GM12878 (cell line): ENCODE results near the gene NUDT22. TPM values are rescaled to one million over a fixed set of nuclear protein-coding genes. Genes with fewer than 3 reads are reported as not detected.
A peak's percentile ranks its signal among the peaks of the same experiment; 100 is the strongest.

Experiments
- ATAC-seq: fragments of 200-7000 bp; cut with Tn5 transposase; 3 replicates; pipeline ENCODE4 v1.9.1; 2020; ENCODE audit warnings: mild to moderate bottlenecking, moderate library complexity
- BruUV-seq: library from RNA; stranded (reverse); fragments of 400-500 nt; replicated peaks from 2 replicates; lab custom pipeline; 2021; lab: Mats Ljungman, UMichigan
- CTCF ChIA-PET: fragments of 300-600 bp; sonication (Branson Sonifier 250); formaldehyde crosslinking; extraction: SDS; loops from one replicate; lab custom pipeline; 2021; ENCODE audit warnings: inconsistent platforms; lab: Yijun Ruan, JAX
- POLR2A ChIA-PET: fragments of 350-600 bp; formaldehyde crosslinking; extraction: SDS; loops from one replicate; lab custom pipeline; 2021; ENCODE audit warnings: inconsistent platforms; lab: Charles Lee
- RAD21 ChIA-PET: fragments of 300-600 bp; sonication (Branson Sonifier 250); formaldehyde crosslinking; loops from one replicate; lab custom pipeline; 2023; ENCODE audit warnings: antibody characterized with exemption; ENCODE audit not compliant: unreplicated experiment; lab: Charles Lee
- SMC1A ChIA-PET: fragments of 300-600 bp; sonication (Branson Sonifier 250); formaldehyde crosslinking; loops from one replicate; lab custom pipeline; 2023; ENCODE audit not compliant: unreplicated experiment, uncharacterized antibody; lab: Charles Lee
- DNase-seq: peaks from one replicate; pipeline ENCODE4 v3.0.0-alpha.2; 2011; ENCODE audit warnings: low read depth, low spot score
- FAIRE-seq: peaks from 3 replicates; lab custom pipeline; 2011; peaks lifted over from hg19 to GRCh38; lab: Jason Lieb, UNC
- H2AFZ ChIP-seq: 2 replicates; pipeline ENCODE4 v1.6.0; 2011; ENCODE audit warnings: low read depth, low read length, control low read depth; ENCODE audit not compliant: control insufficient read depth
- H3K27ac ChIP-seq: 2 replicates; pipeline ENCODE4 v1.5.1; 2011; ENCODE audit warnings: control low read depth; ENCODE audit not compliant: control insufficient read depth, insufficient read depth
- H3K27me3 ChIP-seq, 2 experiments: replicated peaks in 1 of 2; 2 replicates each; pipeline versions ENCODE4 v1.6.0 to v1.6.1; 2011; ENCODE audit warnings: low read length in 1 of 2; ENCODE audit not compliant: control insufficient read depth in 2 of 2, insufficient read depth in 2 of 2
- H3K36me3 ChIP-seq, 2 experiments: 2 replicates each; pipeline ENCODE4 v1.5.1; 2011; ENCODE audit warnings: low read length in 1 of 2; ENCODE audit not compliant: control insufficient read depth in 2 of 2, insufficient read depth in 2 of 2
- H3K4me1 ChIP-seq: 2 replicates; pipeline ENCODE4 v1.6.1; 2011; ENCODE audit warnings: mild to moderate bottlenecking, low read length, moderate library complexity, mixed read lengths; ENCODE audit not compliant: control insufficient read depth, insufficient read depth
- H3K4me2 ChIP-seq: 2 replicates; pipeline ENCODE4 v1.6.0; 2011; ENCODE audit warnings: control low read depth; ENCODE audit not compliant: control insufficient read depth, insufficient read depth
- H3K4me3 ChIP-seq: fragments of 200-600 bp; sonication (generic); 2 replicates; pipeline ENCODE4 v1.5.1; 2016
- H3K79me2 ChIP-seq: 2 replicates; pipeline ENCODE4 v1.6.0; 2011; ENCODE audit warnings: low read length; ENCODE audit not compliant: control insufficient read depth, insufficient read depth
- H3K9ac ChIP-seq: 2 replicates; pipeline ENCODE4 v1.8.0; 2011; ENCODE audit warnings: low read length, control low read depth, mixed read lengths; ENCODE audit not compliant: control insufficient read depth, insufficient read depth
- H3K9me3 ChIP-seq: replicated peaks from 3 replicates; pipeline ENCODE4 v1.5.1; 2011; ENCODE audit warnings: mild to moderate bottlenecking, low read length; ENCODE audit not compliant: control insufficient read depth, insufficient read depth
- H4K20me1 ChIP-seq: 2 replicates; pipeline ENCODE4 v1.6.0; 2011; ENCODE audit not compliant: control insufficient read depth, insufficient read depth
- CBFB ChIP-seq: IDR thresholded peaks from 2 replicates; pipeline ENCODE4 v1.6.1; 2016; ENCODE audit warnings: antibody characterized with exemption, low read depth
- CHD2 ChIP-seq: IDR thresholded peaks from 2 replicates; pipeline ENCODE4 v1.6.1; 2011; ENCODE audit warnings: low read depth, low read length, improper control_type of control experiment, borderline replicate concordance
- EED ChIP-seq: sonication (generic); IDR thresholded peaks from 2 replicates; pipeline ENCODE4 v1.6.1; 2016; ENCODE audit warnings: antibody characterized with exemption, low read depth
- HDAC2 ChIP-seq: fragments of 200-600 bp; sonication (generic); IDR thresholded peaks from 2 replicates; pipeline ENCODE4 v1.6.1; 2017
- JUND ChIP-seq: IDR thresholded peaks from 2 replicates; pipeline ENCODE4 v1.6.1; 2012; ENCODE audit warnings: low read depth, mild to moderate bottlenecking, low read length, improper control_type of control experiment, moderate library complexity
- KDM1A ChIP-seq: fragments of 200-600 bp; sonication (generic); IDR thresholded peaks from 2 replicates; pipeline ENCODE4 v1.6.1; 2016; ENCODE audit warnings: borderline replicate concordance
- NBN ChIP-seq: fragments of 450-650 bp; IDR thresholded peaks from 2 replicates; pipeline ENCODE4 v1.6.1; 2016
- NFIC ChIP-seq: IDR thresholded peaks from 2 replicates; pipeline ENCODE4 v1.6.1; 2012; ENCODE audit warnings: low read depth, mild to moderate bottlenecking, inconsistent platforms, low read length, moderate library complexity
- PAX8 ChIP-seq: fragments of 450-650 bp; IDR thresholded peaks from 2 replicates; pipeline ENCODE4 v1.6.1; 2017; ENCODE audit warnings: mild to moderate bottlenecking, moderate library complexity
- SIX5 ChIP-seq: IDR thresholded peaks from 2 replicates; pipeline ENCODE4 v1.6.1; 2011; ENCODE audit warnings: mild to moderate bottlenecking, low read depth, low read length, moderate library complexity; ENCODE audit not compliant: severe bottlenecking
- SUZ12 ChIP-seq: fragments of 200-600 bp; sonication (generic); IDR thresholded peaks from one replicate; pipeline ENCODE4 v1.6.1; 2018; ENCODE audit warnings: antibody characterized with exemption, mild to moderate bottlenecking; ENCODE audit not compliant: unreplicated experiment
- TARDBP ChIP-seq: IDR thresholded peaks from 2 replicates; pipeline ENCODE4 v1.6.1; 2016; ENCODE audit warnings: borderline replicate concordance
- TBL1XR1 ChIP-seq: IDR thresholded peaks from 2 replicates; pipeline ENCODE4 v1.6.1; 2012; ENCODE audit warnings: low read depth, low read length, improper control_type of control experiment
- YY1 ChIP-seq: IDR thresholded peaks from 2 replicates; pipeline ENCODE4 v1.6.1; 2011; ENCODE audit warnings: low read depth, mild to moderate bottlenecking, low read length
- ZNF207 ChIP-seq: fragments of 450-650 bp; IDR thresholded peaks from 2 replicates; pipeline ENCODE4 v1.6.1; 2014; ENCODE audit warnings: antibody characterized with exemption, mild to moderate bottlenecking, borderline replicate concordance
- ZNF24 ChIP-seq: fragments of 450-650 bp; IDR thresholded peaks from 2 replicates; pipeline ENCODE4 v1.6.1; 2017; ENCODE audit warnings: antibody characterized with exemption, mild to moderate bottlenecking
- ZNF384 ChIP-seq: IDR thresholded peaks from 2 replicates; pipeline ENCODE4 v1.6.1; 2012; ENCODE audit warnings: low read depth, mild to moderate bottlenecking, low read length, improper control_type of control experiment, borderline replicate concordance
- WGBS: methylation state at CpG from one replicate; pipeline ENCODE4 v1.1.6; 2016; ENCODE audit warnings: low lambda C conversion rate; ENCODE audit not compliant: insufficient replicate concordance, insufficient coverage; ENCODE audit errors: missing lambda C conversion rate; 5-methylcytosine and 5-hydroxymethylcytosine counted together
- in situ Hi-C: fragments of 300-500 bp; cut with MboI; formaldehyde crosslinking; loops from 9 replicates; pipeline ENCODE4 v1.14.3; 2018; ENCODE audit warnings: mixed read lengths
- intact Hi-C: fragments of 100-400 bp; cut with micrococcal nuclease; formaldehyde crosslinking; loops from one replicate; pipeline ENCODE4 v1.14.2; 2022; ENCODE audit not compliant: unreplicated experiment
- polyA plus RNA-seq, 11 experiments: library from polyadenylated mRNA; depleted of rRNA in 4 of 11; unstranded in 6 of 11; stranded (reverse) in 5 of 11; fragments of >200 nt; fragmentation: Nextera tagmentation in 4 of 11; fragmentation: Illumina TruSeq in 1 of 11; extraction: Ambion mirVana in 4 of 11; extraction: Trizol in 1 of 11; gene quantifications; 1 replicate in 1 of 11; 2 replicates in 10 of 11; pipeline versions ENCODE4 v1.2.1 to v1.2.3, GENCODE V29; 2011 to 2016; ENCODE audit warnings: inconsistent platforms in 2 of 11, missing spikeins in 2 of 11, low read depth in 1 of 11
- total RNA-seq, 4 experiments: library from RNA; depleted of rRNA in 3 of 4; stranded (reverse); fragments of >200 nt in 3 of 4; fragmentation: Illumina TruSeq in 1 of 4; extraction: Trizol in 1 of 4; gene quantifications; 2 replicates each; pipeline versions ENCODE4 v1.2.1 to v1.2.3, GENCODE V29; 2013 to 2021
- TF ChIP-seq, protein P1 (sequence below): fragments of 450-650 bp; IDR thresholded peaks from 2 replicates; pipeline ENCODE4 v1.6.1; 2016; ENCODE audit warnings: mild to moderate bottlenecking, moderate library complexity, borderline replicate concordance
- TF ChIP-seq, protein P2 (sequence below): IDR thresholded peaks from 2 replicates; pipeline ENCODE4 v1.6.1; 2012; ENCODE audit warnings: low read depth, low read length, improper control_type of control experiment
- TF ChIP-seq, protein P3 (sequence below): fragments of 450-650 bp; IDR thresholded peaks from 2 replicates; pipeline ENCODE4 v1.6.1; 2016; ENCODE audit warnings: mild to moderate bottlenecking

The NUDT22 gene
- total and polyA plus RNA-seq, 10 of the 15 experiments (the other 5 are each of a cell fraction or from before 2014, with no cell fraction given), result 6.7 to 115 (median 64.7) TPM

DNA sequence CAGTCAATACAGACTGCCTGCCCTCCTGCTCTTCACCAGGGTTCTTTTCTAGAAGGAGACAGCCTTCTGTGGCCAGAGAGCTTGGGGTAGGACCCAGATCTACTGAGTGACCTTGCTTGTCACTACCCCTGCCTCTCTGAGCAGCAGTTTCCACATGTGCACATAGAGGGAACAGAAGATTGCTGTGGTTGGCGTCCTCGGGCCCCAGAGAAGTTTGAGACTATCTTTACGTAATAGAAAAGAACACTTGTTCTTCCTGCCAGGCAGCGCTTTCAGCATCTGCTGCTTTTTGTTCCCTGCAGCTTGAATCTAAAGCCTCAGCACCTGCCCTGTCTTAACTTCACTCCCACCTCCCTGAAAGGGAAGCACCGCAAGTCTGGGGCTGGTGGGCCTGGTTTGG lies 12.9 kb downstream of the NUDT22 start:
- WGBS, result 43% methylated on average over 5 of the region's 5 CpGs
- Histone ChIP-seq H3K36me3 (peaks cover 0 to 10% of the 10 kb centered on the region in 2 experiments; a peak in 2 of 4 replicates), H3K79me2 (peaks cover 29% of the 10 kb centered on the region), H3K4me3 (no peak overlapping the region)
- CTCF ChIA-PET, result interaction anchor here (0.6 to 6.2 kb wide), 6 partner anchors 12 to 1411 kb away, joined by 3 to 31 read pairs (median 4); partner anchors contain the start of genes FERMT3 and PLCB3
- TF ChIP-seq YY1 (no peak), NBN (no peak), SIX5 (no peak), NFIC (no peak), ZNF384 (no peak), TBL1XR1 (no peak), TARDBP (no peak), ZNF207 (no peak), HDAC2 (no peak), SUZ12 (no peak), PAX8 (no peak), JUND (no peak), KDM1A (no peak), CBFB (no peak), CHD2 (no peak), ZNF24 (no peak), EED (no peak)
- TF ChIP-seq, protein P1, sequence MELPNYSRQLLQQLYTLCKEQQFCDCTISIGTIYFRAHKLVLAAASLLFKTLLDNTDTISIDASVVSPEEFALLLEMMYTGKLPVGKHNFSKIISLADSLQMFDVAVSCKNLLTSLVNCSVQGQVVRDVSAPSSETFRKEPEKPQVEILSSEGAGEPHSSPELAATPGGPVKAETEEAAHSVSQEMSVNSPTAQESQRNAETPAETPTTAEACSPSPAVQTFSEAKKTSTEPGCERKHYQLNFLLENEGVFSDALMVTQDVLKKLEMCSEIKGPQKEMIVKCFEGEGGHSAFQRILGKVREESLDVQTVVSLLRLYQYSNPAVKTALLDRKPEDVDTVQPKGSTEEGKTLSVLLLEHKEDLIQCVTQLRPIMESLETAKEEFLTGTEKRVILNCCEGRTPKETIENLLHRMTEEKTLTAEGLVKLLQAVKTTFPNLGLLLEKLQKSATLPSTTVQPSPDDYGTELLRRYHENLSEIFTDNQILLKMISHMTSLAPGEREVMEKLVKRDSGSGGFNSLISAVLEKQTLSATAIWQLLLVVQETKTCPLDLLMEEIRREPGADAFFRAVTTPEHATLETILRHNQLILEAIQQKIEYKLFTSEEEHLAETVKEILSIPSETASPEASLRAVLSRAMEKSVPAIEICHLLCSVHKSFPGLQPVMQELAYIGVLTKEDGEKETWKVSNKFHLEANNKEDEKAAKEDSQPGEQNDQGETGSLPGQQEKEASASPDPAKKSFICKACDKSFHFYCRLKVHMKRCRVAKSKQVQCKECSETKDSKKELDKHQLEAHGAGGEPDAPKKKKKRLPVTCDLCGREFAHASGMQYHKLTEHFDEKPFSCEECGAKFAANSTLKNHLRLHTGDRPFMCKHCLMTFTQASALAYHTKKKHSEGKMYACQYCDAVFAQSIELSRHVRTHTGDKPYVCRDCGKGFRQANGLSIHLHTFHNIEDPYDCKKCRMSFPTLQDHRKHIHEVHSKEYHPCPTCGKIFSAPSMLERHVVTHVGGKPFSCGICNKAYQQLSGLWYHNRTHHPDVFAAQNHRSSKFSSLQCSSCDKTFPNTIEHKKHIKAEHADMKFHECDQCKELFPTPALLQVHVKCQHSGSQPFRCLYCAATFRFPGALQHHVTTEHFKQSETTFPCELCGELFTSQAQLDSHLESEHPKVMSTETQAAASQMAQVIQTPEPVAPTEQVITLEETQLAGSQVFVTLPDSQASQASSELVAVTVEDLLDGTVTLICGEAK, result no peak
- TF ChIP-seq, protein P2, sequence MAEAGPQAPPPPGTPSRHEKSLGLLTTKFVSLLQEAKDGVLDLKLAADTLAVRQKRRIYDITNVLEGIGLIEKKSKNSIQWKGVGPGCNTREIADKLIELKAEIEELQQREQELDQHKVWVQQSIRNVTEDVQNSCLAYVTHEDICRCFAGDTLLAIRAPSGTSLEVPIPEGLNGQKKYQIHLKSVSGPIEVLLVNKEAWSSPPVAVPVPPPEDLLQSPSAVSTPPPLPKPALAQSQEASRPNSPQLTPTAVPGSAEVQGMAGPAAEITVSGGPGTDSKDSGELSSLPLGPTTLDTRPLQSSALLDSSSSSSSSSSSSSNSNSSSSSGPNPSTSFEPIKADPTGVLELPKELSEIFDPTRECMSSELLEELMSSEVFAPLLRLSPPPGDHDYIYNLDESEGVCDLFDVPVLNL, result no peak
- TF ChIP-seq, protein P3, sequence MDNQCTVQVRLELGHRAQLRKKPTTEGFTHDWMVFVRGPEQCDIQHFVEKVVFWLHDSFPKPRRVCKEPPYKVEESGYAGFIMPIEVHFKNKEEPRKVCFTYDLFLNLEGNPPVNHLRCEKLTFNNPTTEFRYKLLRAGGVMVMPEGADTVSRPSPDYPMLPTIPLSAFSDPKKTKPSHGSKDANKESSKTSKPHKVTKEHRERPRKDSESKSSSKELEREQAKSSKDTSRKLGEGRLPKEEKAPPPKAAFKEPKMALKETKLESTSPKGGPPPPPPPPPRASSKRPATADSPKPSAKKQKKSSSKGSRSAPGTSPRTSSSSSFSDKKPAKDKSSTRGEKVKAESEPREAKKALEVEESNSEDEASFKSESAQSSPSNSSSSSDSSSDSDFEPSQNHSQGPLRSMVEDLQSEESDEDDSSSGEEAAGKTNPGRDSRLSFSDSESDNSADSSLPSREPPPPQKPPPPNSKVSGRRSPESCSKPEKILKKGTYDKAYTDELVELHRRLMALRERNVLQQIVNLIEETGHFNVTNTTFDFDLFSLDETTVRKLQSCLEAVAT, result no peak
- TF ChIP-seq, all 136 proteins: peak for 0
- peak overlapping the region; percentile 38; the same call in 1 of the 2 replicates for H3K4me2 ChIP-seq
- no TSS peak for BruUV-seq
- no peaks in the 10 kb centered on the region for H3K9me3 ChIP-seq
- SMC1A ChIA-PET, result no interaction called here
- ATAC-seq, result no peak
- POLR2A ChIA-PET, result interaction anchor here (0.6 to 3.0 kb wide), 9 partner anchors 9 to 53 kb away, joined by 3 to 21 read pairs (median 3); partner anchors contain the start of genes DNAJC4, FERMT3 and STIP1
- H2AFZ ChIP-seq, result no peak overlapping the region
- no peak for FAIRE-seq
- no peak for DNase-seq
- intact Hi-C loops, result no loop called here
- no peaks in the 10 kb centered on the region for H4K20me1 ChIP-seq
- RAD21 ChIA-PET, result interaction anchor here (0.9 to 1.1 kb wide), 2 partner anchors 29 to 34 kb away, joined by 3 read pairs; no protein-coding TSS in a partner anchor
- peaks cover 47% of the 10 kb centered on the region for H3K4me1 ChIP-seq
- H3K27me3 ChIP-seq, result no peaks in the 10 kb centered on the region
- in situ Hi-C loops, result loop anchor here (25.0 kb wide), 1 partner anchor 1623 kb away; the partner anchor contains the start of genes CFL1, EFEMP2 and MUS81
- H3K9ac ChIP-seq, result no peak overlapping the region; the same call in 1 of the 2 replicates
- peak overlapping the region; percentile 92 for H3K27ac ChIP-seq
